Measurements from ENCODE around the gene CPLX1.

DNA sequence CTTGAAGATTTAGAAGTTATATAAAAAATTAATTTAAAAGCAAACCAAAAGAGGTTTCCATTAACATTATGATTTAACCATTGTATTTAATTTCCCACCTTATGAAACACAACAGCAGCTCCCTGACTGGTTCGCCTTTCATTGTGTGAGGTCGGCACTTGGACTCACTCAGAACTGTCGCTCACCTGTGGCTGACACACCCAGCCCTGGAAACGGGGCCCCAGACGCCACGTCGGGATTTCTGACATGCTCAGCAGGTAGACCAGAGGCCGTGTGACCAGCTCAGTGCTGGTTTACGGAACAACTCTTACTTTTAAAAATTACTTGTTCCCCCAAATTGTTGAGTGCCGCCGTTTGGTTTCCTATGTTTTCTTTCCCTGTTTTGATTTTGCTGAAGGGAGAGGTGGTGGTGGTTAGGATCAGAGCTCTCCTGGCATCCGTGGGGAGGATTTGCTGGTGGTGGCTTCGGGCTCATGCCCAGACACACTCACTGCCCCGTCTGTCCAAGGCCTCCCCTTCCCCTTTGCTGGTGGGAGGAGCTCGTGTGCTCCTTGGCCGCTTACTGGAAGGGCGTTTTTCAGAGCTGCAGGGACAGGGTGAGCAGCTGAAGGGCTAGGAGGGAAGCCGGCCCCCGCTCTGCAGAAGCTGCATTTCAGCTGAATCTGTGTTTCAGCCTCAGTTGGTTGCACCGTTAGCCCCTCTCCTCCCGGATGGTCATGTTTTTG, 59.2 kb downstream of the CPLX1 start:
- TF ChIP-seq POLR2A (IDR thresholded peaks at IDR 0.05; ENCODE audit: low read depth, low read length) (no peak), POLR2AphosphoS5 (IDR thresholded peaks at IDR 0.05; ENCODE audit: low read depth, low read length) (peak; percentile 20; the same call in 1 of the 2 replicates), TAF1 (IDR thresholded peaks at IDR 0.05; ENCODE audit: low read depth, low read length) (no peak), PAX5 (IDR thresholded peaks at IDR 0.05; ENCODE audit: insufficient read depth, low read length, severe bottlenecking) (no peak), SPI1 (IDR thresholded peaks at IDR 0.05; ENCODE audit: low read depth, low read length) (no peak)

Data from GM12891 (cell line).